ENCODE results near the gene DDA1. TPM values are rescaled to one million over a fixed set of nuclear protein-coding genes. Genes with fewer than 3 reads are reported as not detected.
A peak's percentile ranks its signal among the peaks of the same experiment; 100 is the strongest.

The DDA1 gene
- total RNA-seq, 1 donor, result 11.6 TPM

GRCh38 chr19:17327654-17328516, 18.5 kb downstream of the DDA1 start:
- Histone ChIP-seq H3K4me3 (ENCODE audit: insufficient read depth, low read length) (no peak overlapping the region), H2AFZ (ENCODE audit: low read length) (no peak overlapping the region), H3K27ac (ENCODE audit: low read depth, low read length) (no peak overlapping the region), H3K4me2 (ENCODE audit: insufficient read depth, low read length) (no peak overlapping the region), H3K79me2 (ENCODE audit: insufficient read depth, low read length) (no peaks in the 10 kb centered on the region), H3K9me3 (ENCODE audit: low read depth, low read length) (no peaks in the 10 kb centered on the region), H3K36me3 (ENCODE audit: insufficient read depth, low read length) (no peaks in the 10 kb centered on the region), H3K4me1 (ENCODE audit: insufficient read depth, low read length) (peaks cover 11% of the 10 kb centered on the region), H3K27me3 (ENCODE audit: insufficient read depth, low read length) (no peaks in the 10 kb centered on the region), H4K20me1 (ENCODE audit: insufficient read depth, low read length) (no peaks in the 10 kb centered on the region)
- TF ChIP-seq, protein P1, sequence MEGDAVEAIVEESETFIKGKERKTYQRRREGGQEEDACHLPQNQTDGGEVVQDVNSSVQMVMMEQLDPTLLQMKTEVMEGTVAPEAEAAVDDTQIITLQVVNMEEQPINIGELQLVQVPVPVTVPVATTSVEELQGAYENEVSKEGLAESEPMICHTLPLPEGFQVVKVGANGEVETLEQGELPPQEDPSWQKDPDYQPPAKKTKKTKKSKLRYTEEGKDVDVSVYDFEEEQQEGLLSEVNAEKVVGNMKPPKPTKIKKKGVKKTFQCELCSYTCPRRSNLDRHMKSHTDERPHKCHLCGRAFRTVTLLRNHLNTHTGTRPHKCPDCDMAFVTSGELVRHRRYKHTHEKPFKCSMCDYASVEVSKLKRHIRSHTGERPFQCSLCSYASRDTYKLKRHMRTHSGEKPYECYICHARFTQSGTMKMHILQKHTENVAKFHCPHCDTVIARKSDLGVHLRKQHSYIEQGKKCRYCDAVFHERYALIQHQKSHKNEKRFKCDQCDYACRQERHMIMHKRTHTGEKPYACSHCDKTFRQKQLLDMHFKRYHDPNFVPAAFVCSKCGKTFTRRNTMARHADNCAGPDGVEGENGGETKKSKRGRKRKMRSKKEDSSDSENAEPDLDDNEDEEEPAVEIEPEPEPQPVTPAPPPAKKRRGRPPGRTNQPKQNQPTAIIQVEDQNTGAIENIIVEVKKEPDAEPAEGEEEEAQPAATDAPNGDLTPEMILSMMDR (IDR thresholded peaks at IDR 0.05; ENCODE audit: extremely low read depth, low read depth, low read length), result no peak
- peak; percentile 92 for DNase-seq (ENCODE audit: insufficient read length, low spot score, missing footprints)

DNA sequence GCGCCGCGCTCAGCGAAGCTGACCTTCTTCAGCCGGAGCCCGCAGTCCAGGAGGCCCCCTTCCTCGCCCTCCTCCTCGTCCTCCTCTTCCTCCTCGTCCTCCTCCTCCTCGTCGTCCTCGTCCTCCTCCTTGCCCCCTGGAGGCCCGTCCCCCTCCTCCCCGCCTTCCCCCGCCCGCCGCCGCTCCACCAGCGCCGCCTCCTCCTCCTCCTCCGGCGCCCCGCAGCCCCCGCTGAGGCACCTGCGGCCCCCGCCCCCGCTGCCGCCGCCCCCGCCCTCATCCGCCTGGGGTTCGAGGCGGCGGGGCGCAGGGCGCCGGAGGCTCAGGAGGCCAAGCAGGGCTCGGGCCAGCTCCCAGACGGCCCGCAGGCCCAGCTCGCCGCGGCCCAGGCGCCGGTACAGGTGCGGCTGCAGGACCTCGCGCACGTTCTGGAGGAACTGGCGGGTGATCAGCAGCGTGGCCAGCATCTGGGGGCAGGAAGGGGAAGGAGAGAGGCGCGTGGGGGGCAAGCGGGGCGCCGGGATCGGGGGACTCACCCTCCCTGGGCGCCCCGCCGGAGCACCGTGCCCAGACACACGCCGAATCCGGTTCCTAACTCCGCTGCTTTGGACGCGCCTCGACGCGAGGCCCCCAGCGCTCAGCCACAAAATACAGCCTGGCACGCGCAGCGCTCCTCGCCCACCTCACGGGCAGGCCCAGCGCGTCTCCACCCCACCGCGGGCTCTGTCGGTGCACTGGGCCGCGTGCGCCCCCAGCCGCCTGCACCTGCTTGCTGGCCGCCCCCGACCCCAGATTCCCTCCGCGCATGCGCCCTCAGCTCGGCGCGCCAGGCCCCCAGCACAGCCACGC, 19.4 kb downstream of the DDA1 start:
- DNase-seq (ENCODE audit: insufficient read length, low spot score, missing footprints), result peak; percentile 76
- Histone ChIP-seq H3K27me3 (ENCODE audit: insufficient read depth, low read length) (no peaks in the 10 kb centered on the region), H3K79me2 (ENCODE audit: insufficient read depth, low read length) (no peaks in the 10 kb centered on the region), H3K36me3 (ENCODE audit: insufficient read depth, low read length) (no peaks in the 10 kb centered on the region), H4K20me1 (ENCODE audit: insufficient read depth, low read length) (no peaks in the 10 kb centered on the region), H3K4me1 (ENCODE audit: insufficient read depth, low read length) (peaks cover 11% of the 10 kb centered on the region), H3K27ac (ENCODE audit: low read depth, low read length) (no peak overlapping the region), H2AFZ (ENCODE audit: low read length) (no peak overlapping the region), H3K4me2 (ENCODE audit: insufficient read depth, low read length) (no peak overlapping the region), H3K9me3 (ENCODE audit: low read depth, low read length) (no peaks in the 10 kb centered on the region), H3K4me3 (ENCODE audit: insufficient read depth, low read length) (no peak overlapping the region)
- TF ChIP-seq, protein P1 (IDR thresholded peaks at IDR 0.05; ENCODE audit: extremely low read depth, low read depth, low read length), result no peak

GRCh38 chr19:17329366-17330261, 20.3 kb downstream of the DDA1 start:
- H3K27me3 ChIP-seq (ENCODE audit: insufficient read depth, low read length), result no peaks in the 10 kb centered on the region
- no peaks in the 10 kb centered on the region for H3K9me3 ChIP-seq (ENCODE audit: low read depth, low read length)
- peaks cover 18% of the 10 kb centered on the region for H3K4me1 ChIP-seq (ENCODE audit: insufficient read depth, low read length)
- no peak overlapping the region for H3K27ac ChIP-seq (ENCODE audit: low read depth, low read length)
- H3K36me3 ChIP-seq (ENCODE audit: insufficient read depth, low read length), result no peaks in the 10 kb centered on the region
- no peaks in the 10 kb centered on the region for H3K79me2 ChIP-seq (ENCODE audit: insufficient read depth, low read length)
- peak; percentile 89 for DNase-seq (ENCODE audit: insufficient read length, low spot score, missing footprints)
- H3K4me3 ChIP-seq (ENCODE audit: insufficient read depth, low read length), result no peak overlapping the region
- H3K4me2 ChIP-seq (ENCODE audit: insufficient read depth, low read length), result no peak overlapping the region
- H4K20me1 ChIP-seq (ENCODE audit: insufficient read depth, low read length), result no peaks in the 10 kb centered on the region
- TF ChIP-seq, protein P1 (IDR thresholded peaks at IDR 0.05; ENCODE audit: extremely low read depth, low read depth, low read length), result no peak
- no peak overlapping the region for H2AFZ ChIP-seq (ENCODE audit: low read length)
